Raji (cell line): ENCODE data around the gene RPL11.

Source experiments
- POLR2A ChIP-seq: IDR thresholded peaks from 2 replicates; pipeline ENCODE4 v1.6.1; 2011; ENCODE audit warnings: low read depth, low read length, control low read depth; ENCODE audit not compliant: insufficient read depth

RPL11 gene

GRCh38 chr1:23719162-23719820, 27.7 kb downstream of the RPL11 start:
- no peak for TF ChIP-seq POLR2A

GRCh38 chr1:23720256-23720995, 28.8 kb downstream of the RPL11 start:
- TF ChIP-seq POLR2A, result no peak

- TF ChIP-seq POLR2A, result peak; percentile 32; the same call in 1 of the 2 replicates
Observed at GRCh38 chr1:23722652-23723051, 31.0 kb downstream of the RPL11 start.

DNA sequence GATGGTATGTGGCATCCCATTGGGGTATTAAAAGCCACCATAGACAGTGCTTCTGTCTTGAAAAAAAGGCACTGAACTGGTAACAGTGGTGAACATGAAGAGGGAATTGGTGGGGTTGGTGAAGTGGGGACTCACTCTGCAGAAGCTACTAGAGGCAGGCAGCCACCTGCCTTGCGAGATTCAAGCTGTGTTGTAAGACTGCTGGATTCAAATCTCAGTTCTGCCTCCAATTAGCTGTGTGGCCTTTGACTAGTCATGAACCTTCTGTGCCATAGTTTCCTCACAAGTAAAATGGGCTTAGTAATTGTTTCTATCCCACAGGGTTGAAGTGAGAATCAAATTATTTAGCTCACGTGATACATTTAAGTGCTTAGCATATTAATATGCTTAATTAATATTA, 35.1 kb downstream of the RPL11 start:
- TF ChIP-seq POLR2A, result no peak

DNA sequence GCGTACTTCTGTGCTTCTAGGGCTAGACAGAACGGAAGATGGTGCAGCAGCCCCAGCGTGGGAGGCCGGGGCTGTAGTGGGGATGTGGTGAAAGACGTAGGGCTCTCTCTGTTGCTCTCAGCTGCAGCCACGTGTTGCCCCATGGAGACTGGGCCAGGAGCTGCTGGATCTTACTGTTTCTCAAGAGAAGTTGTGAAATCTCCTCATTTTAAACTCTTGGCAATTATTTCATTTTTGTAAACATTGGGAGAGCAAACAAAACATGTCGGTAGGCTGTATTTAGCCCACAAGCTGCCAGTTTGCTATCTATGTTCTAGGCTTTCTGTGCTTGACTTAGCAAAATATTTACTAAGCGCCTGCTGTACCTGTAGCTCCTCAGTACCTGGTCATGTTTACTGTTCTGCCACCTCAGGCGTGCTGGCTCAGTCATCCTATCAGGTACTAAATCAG, 35.8 kb downstream of the RPL11 start:
- TF ChIP-seq POLR2A, result no peak

DNA sequence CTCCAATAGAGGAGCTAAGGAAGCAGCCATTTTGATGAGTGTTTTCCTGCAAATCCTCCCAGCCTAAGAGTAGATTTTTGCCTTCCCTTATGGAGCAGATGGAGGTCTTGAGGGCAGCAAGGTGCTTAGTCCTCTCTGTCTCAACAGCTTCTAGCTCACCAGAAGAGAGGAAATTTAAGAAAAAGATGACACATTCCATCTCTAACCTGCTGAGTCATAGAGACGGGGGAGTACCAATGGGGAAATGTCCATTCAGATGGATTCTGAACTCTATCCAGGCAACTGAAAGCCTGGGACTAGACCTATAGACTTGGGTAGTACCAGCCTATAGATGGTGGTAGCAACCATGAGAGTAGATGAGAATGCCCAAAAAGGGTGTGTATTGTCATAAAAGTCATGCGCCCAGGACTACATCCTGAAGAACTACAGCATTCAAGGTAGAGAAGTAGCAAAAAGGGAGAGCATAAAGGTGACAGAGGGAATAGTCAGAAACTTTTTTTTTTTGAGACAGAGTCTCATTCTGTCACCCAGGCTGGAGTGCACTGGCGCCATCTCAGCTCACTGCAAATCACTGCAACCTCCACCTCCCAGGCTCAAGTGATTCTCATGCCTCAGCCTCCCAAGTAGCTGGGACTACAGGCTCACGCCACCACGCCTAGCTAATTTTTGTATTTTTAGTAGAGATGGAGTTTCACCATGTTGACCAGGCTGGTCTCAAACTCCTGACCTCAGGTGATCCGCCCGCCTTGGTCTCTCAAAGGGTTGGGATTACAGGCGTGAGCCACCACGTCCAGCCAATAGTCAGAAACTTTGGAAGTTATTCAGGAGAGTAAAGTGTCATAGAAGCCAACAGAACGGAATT, 41.0 kb downstream of the RPL11 start:
- no peak for TF ChIP-seq POLR2A

- TF ChIP-seq POLR2A, result no peak
Observed at GRCh38 chr1:23736437-23737134, 45.0 kb downstream of the RPL11 start.

GRCh38 chr1:23741609-23742008, 50.0 kb downstream of the RPL11 start:
- no peak for TF ChIP-seq POLR2A

GRCh38 chr1:23742670-23743286, 51.2 kb downstream of the RPL11 start:
- no peak for TF ChIP-seq POLR2A

DNA sequence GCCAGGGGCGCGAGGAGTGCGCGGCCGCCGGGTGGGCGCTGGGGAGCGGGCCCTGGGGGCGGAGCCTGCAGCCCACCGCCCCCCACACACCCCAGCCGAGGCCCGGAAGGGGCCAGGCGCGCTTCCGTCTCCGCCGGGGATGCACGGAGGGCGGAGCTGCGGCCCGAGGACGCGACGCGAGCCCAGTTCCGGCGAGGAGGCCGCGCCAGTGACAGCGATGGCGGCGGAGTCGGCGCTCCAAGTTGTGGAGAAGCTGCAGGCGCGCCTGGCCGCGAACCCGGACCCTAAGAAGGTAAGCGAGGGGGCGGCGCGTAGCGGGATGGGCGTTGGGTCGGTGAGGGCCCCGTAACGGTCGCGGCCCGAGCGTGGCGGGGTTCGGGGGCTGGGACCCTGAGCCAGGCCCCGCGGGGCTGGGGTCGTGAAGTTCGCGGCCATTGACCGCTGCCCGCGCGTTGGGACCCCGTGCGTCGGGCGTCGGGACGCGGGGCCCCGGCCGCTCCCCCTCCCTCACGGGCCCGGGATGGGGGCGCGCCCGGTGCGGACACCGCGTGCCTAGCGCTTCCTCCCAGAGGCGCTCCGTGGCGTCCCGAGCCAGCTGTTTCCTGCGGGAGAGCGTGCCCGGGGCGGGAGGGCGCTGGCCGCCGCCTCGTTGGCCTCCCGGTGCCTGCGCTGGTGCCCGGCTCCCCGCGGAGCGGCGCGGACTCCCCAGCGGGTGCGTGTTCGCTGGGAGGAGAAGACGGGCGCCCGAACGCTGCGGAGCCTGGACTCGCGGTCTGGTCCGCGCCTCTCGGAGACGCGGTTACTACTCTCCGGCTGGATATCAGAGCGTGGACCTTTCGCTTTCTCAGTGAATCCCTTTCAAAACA, 51.9 kb downstream of the RPL11 start, which contains the start of gene ELOA:
ELOA (plus strand) TSS at position 185 of the 866 bp plus-strand sequence; CDS start at position 218, 33 bp downstream.
- peak; percentile 97 for TF ChIP-seq POLR2A

- no peak for TF ChIP-seq POLR2A
Observed at GRCh38 chr1:23745515-23745914, 53.9 kb downstream of the RPL11 start.
